KMS-11 (cell line): ENCODE measurements around the gene SCAANT1.

Experiments
- H2AFZ ChIP-seq: fragments of 200-600 bp; sonication (generic); 2 replicates; pipeline ENCODE4 v1.6.1; 2016; ENCODE audit warnings: antibody characterized with exemption, mixed run types, low read depth
- H3K27ac ChIP-seq: fragments of 200-600 bp; sonication (generic); 2 replicates; pipeline ENCODE4 v1.6.1; 2016; ENCODE audit warnings: mild to moderate bottlenecking, mixed run types
- H3K27me3 ChIP-seq: fragments of 200-600 bp; sonication (generic); 2 replicates; pipeline ENCODE4 v1.6.1; 2017; ENCODE audit warnings: mild to moderate bottlenecking, low read depth, mixed run types, moderate library complexity; ENCODE audit not compliant: insufficient read depth
- H3K36me3 ChIP-seq: fragments of 200-600 bp; sonication (generic); 2 replicates; pipeline ENCODE4 v1.6.1; 2017; ENCODE audit warnings: mild to moderate bottlenecking, mixed run types; ENCODE audit not compliant: insufficient read depth
- H3K4me1 ChIP-seq: fragments of 200-600 bp; sonication (generic); 2 replicates; pipeline ENCODE4 v1.6.1; 2016; ENCODE audit warnings: mild to moderate bottlenecking, low read depth, mixed run types; ENCODE audit not compliant: poor library complexity, severe bottlenecking
- H3K4me2 ChIP-seq: fragments of 200-600 bp; sonication (generic); 2 replicates; pipeline ENCODE4 v1.7.0; 2016; ENCODE audit warnings: mild to moderate bottlenecking, mixed run types
- H3K4me3 ChIP-seq: fragments of 200-600 bp; sonication (generic); IDR thresholded peaks from 2 replicates; pipeline ENCODE4 v1.6.1; 2017; ENCODE audit warnings: low read depth, low read length, mixed read lengths; ENCODE audit not compliant: insufficient read depth
- H3K79me2 ChIP-seq: fragments of 200-600 bp; sonication (generic); 2 replicates; pipeline ENCODE4 v1.6.1; 2016; ENCODE audit warnings: low read depth, mixed run types; ENCODE audit not compliant: insufficient read depth
- H3K9ac ChIP-seq: fragments of 200-600 bp; sonication (generic); 2 replicates; pipeline ENCODE4 v1.6.1; 2016; ENCODE audit warnings: mild to moderate bottlenecking, mixed run types
- H4K20me1 ChIP-seq: fragments of 200-600 bp; sonication (generic); 2 replicates; pipeline ENCODE4 v1.6.1; 2016; ENCODE audit warnings: mild to moderate bottlenecking, mixed run types; ENCODE audit not compliant: insufficient read depth
- TF ChIP-seq, protein P1 (sequence below): fragments of 200-600 bp; sonication (generic); conservative IDR thresholded peaks from 2 replicates; pipeline ENCODE4 v1.6.1; 2017; ENCODE audit warnings: low read depth, mild to moderate bottlenecking, antibody characterized with exemption, low read length, moderate library complexity, mixed read lengths

The SCAANT1 gene

DNA sequence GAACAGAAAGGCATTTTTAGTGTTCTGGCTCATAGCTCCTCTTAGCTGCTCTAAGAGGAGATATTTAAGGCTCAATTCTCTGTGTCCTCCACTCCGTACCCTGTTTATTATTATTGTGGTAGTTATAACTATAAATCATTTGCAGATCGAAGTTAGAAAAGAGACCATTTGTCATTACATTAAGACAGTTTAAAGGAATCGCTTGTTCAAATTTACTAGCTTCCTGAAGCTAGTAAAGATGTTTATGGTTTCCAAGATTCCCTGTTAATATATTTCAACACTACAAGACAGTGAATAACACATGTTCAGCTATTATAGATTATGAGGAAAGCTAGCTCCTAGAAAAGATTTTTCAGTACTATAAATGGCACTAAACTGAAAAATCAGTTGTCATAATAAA is 35.9 kb downstream of the SCAANT1 start:
- H3K4me2 ChIP-seq = no peak overlapping the region
- H3K4me1 ChIP-seq = peaks cover 5% of the 10 kb centered on the region
- H3K27ac ChIP-seq = no peak overlapping the region
- H3K79me2 ChIP-seq = no peaks in the 10 kb centered on the region; the same call in 1 of the 2 replicates
- H3K36me3 ChIP-seq = no peaks in the 10 kb centered on the region
- no peak overlapping the region for H3K4me3 ChIP-seq
- no peak overlapping the region for H2AFZ ChIP-seq
- no peaks in the 10 kb centered on the region for H4K20me1 ChIP-seq
- H3K9ac ChIP-seq = no peak overlapping the region
- TF ChIP-seq, protein P1, sequence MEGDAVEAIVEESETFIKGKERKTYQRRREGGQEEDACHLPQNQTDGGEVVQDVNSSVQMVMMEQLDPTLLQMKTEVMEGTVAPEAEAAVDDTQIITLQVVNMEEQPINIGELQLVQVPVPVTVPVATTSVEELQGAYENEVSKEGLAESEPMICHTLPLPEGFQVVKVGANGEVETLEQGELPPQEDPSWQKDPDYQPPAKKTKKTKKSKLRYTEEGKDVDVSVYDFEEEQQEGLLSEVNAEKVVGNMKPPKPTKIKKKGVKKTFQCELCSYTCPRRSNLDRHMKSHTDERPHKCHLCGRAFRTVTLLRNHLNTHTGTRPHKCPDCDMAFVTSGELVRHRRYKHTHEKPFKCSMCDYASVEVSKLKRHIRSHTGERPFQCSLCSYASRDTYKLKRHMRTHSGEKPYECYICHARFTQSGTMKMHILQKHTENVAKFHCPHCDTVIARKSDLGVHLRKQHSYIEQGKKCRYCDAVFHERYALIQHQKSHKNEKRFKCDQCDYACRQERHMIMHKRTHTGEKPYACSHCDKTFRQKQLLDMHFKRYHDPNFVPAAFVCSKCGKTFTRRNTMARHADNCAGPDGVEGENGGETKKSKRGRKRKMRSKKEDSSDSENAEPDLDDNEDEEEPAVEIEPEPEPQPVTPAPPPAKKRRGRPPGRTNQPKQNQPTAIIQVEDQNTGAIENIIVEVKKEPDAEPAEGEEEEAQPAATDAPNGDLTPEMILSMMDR = no peak
- no peaks in the 10 kb centered on the region for H3K27me3 ChIP-seq

GRCh38 chr3:63875510-63875909 is 36.7 kb downstream of the SCAANT1 start:
- H4K20me1 ChIP-seq = no peaks in the 10 kb centered on the region
- no peaks in the 10 kb centered on the region; the same call in 1 of the 2 replicates for H3K79me2 ChIP-seq

GRCh38 chr3:63874769-63875168 is 37.4 kb downstream of the SCAANT1 start:
- Histone ChIP-seq H3K4me3 (no peak overlapping the region), H3K4me2 (no peak overlapping the region), H3K27me3 (no peaks in the 10 kb centered on the region), H2AFZ (no peak overlapping the region), H3K27ac (no peak overlapping the region), H3K4me1 (peaks cover 5% of the 10 kb centered on the region), H3K36me3 (no peaks in the 10 kb centered on the region), H3K79me2 (no peaks in the 10 kb centered on the region; the same call in 1 of the 2 replicates), H4K20me1 (no peaks in the 10 kb centered on the region), H3K9ac (no peak overlapping the region)
- TF ChIP-seq, protein P1 = no peak

More at GRCh38 chr3:63875510-63875909, 36.7 kb downstream of the SCAANT1 start:
- no peak overlapping the region for H3K9ac ChIP-seq
- no peak overlapping the region for H3K4me3 ChIP-seq
- H3K4me1 ChIP-seq = peaks cover 5% of the 10 kb centered on the region
- TF ChIP-seq, protein P1 = no peak
- H3K36me3 ChIP-seq = no peaks in the 10 kb centered on the region
- no peak overlapping the region for H3K4me2 ChIP-seq
- H2AFZ ChIP-seq = no peak overlapping the region
- H3K27ac ChIP-seq = no peak overlapping the region
- H3K27me3 ChIP-seq = no peaks in the 10 kb centered on the region

- Histone ChIP-seq H3K79me2 (peaks cover 8% of the 10 kb centered on the region; the same call in 1 of the 2 replicates), H3K4me2 (no peak overlapping the region), H4K20me1 (no peaks in the 10 kb centered on the region), H3K4me1 (peaks cover 5% of the 10 kb centered on the region), H3K36me3 (no peaks in the 10 kb centered on the region), H2AFZ (no peak overlapping the region), H3K27me3 (no peaks in the 10 kb centered on the region), H3K27ac (no peak overlapping the region), H3K9ac (no peak overlapping the region), H3K4me3 (no peak overlapping the region)
- TF ChIP-seq, protein P1 = no peak
Measured at GRCh38 chr3:63872135-63872924, 39.9 kb downstream of the SCAANT1 start.
